Measurements from ENCODE around the gene BTAF1.

DNA sequence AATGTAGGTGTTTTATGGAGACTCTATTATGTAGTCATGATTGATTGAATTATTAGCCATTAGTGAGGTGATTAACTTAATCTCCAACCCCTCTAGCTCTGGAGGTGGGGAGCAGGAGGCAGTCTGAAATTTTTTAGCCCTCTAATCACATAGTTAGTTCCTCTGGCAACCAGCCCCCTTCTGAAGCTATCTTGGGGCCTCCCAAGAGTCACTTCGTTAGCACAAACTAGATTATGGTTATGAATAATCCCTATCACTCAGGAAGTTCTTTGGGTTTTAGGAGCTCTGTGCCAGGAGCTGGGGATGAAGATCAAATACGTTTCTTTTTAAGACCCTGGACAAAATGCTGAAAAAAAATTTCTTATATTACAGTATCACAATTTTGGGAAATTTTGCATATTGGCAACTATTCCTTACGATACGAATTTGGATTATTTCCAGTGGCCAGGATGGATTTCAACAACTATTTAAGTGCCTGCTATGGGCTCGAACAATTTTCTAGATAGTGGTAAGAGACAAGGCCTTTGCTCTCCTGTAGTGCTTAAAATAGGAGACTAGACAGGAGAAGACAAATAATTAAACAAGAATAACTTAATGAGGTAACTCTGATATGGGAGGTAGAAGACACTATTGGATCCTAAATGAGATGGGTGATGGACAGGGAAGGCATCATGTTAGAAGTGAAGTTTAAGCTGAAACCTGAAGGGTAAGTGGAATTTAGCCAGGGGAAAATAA, 52.9 kb downstream of the BTAF1 start:
- TF ChIP-seq, protein P1, sequence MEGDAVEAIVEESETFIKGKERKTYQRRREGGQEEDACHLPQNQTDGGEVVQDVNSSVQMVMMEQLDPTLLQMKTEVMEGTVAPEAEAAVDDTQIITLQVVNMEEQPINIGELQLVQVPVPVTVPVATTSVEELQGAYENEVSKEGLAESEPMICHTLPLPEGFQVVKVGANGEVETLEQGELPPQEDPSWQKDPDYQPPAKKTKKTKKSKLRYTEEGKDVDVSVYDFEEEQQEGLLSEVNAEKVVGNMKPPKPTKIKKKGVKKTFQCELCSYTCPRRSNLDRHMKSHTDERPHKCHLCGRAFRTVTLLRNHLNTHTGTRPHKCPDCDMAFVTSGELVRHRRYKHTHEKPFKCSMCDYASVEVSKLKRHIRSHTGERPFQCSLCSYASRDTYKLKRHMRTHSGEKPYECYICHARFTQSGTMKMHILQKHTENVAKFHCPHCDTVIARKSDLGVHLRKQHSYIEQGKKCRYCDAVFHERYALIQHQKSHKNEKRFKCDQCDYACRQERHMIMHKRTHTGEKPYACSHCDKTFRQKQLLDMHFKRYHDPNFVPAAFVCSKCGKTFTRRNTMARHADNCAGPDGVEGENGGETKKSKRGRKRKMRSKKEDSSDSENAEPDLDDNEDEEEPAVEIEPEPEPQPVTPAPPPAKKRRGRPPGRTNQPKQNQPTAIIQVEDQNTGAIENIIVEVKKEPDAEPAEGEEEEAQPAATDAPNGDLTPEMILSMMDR (IDR thresholded peaks at IDR 0.05), result no peak
- no peak for TF ChIP-seq POLR2AphosphoS5 (IDR thresholded peaks at IDR 0.05)
- no peak for TF ChIP-seq POLR2A (IDR thresholded peaks at IDR 0.05)
- TF ChIP-seq EP300 (IDR thresholded peaks at IDR 0.05), result no peak
